Skeletal muscle satellite cell (primary cell): ENCODE measurements around the gene ADAMTS2.

Experiments
- H3K27me3 ChIP-seq: 2 replicates; pipeline ENCODE4 v1.7.0; 2013; ENCODE audit warnings: low read length; ENCODE audit not compliant: control insufficient read depth, insufficient read depth
- H3K36me3 ChIP-seq: 2 replicates; pipeline ENCODE4 v1.7.0; 2013; ENCODE audit warnings: mild to moderate bottlenecking, control low read depth, low read length; ENCODE audit not compliant: insufficient read depth
- H3K4me1 ChIP-seq: 2 replicates; pipeline ENCODE4 v1.7.0; 2013; ENCODE audit warnings: low read length; ENCODE audit not compliant: control insufficient read depth, insufficient read depth
- H3K4me2 ChIP-seq: 2 replicates; pipeline ENCODE4 v1.7.0; 2013; ENCODE audit warnings: mild to moderate bottlenecking, low read length
- H3K4me3 ChIP-seq: 2 replicates; pipeline ENCODE4 v1.7.0; 2013; ENCODE audit warnings: low read length
- H3K9ac ChIP-seq: 2 replicates; pipeline ENCODE4 v1.7.0; 2013; ENCODE audit warnings: mild to moderate bottlenecking, low read depth, low read length, moderate library complexity
- H3K9me3 ChIP-seq: replicated peaks from 2 replicates; pipeline ENCODE4 v1.7.0; 2013; ENCODE audit warnings: mild to moderate bottlenecking, control low read depth, low read length

ADAMTS2 gene

DNA sequence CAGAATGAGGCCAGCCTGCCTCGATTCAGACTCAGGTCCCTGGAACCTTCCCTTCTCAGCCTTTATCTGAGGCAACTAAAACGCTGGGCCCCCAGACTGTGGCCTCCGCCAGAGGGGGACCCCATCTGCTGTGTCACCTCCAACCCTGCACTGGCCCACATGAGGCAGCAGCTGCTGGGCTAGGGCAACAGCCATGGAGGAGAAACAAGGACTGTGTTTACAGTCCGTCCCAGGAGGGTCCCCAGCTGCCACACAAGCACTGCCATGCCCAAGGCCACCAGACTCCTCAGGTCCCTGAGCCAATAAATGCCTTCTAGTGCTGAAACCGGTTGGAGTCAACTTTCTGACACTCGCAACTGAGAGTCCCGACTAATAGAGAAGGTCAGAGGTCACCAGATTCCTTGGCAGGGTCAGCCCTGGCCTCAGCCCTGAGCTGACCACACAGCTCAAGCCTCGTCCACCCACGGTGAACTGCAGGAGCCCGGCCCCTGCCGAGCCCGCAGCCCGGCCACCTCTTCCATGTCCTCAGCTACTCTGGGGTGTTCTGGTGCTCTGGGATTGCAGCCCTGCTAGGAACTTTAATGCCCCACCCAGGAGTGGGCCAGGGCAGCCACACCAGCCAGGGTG is 208.1 kb downstream of the ADAMTS2 start:
- H3K36me3 ChIP-seq: peaks cover 18% of the 10 kb centered on the region
- no peak overlapping the region for H3K4me2 ChIP-seq

DNA sequence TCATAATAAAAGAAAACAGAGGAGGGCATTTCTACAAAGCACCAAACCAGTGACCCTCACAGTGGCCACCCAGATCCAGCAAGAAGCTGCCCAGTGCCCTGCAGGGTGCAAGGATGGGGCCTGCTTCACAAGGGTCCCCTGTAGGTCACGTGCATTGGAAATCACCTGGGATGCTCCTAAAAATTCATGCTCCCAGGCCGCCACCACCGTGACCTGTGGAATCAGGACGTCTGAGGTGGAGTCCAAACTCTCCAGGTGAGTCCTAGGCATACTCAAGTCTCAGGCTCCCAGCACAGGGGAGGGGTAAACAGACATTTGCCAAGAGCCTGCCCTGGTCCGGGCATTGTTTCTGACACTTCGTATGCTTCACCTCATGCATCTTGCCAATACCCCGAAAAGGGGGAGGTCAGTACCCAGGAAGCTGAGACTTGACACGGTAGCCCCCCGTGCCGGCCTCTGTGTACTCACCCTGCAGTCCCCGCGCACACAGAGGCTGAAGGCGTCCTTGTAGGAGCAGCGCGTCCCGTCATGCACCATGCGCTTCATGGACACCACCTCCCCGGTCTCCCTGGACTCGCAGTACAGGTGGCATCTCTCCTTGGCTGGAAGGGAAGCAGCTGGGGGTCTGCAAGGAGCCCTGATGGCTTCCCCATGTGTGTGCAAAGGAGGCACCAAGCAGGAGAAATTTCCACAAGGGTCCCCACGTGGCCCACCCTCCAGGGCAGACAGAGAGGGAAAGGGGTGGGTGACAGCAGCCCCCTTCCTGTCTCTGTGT is 209.6 kb downstream of the ADAMTS2 start:
- H3K4me2 ChIP-seq: no peak overlapping the region
- H3K4me3 ChIP-seq: no peak overlapping the region
- no peak overlapping the region for H3K9ac ChIP-seq
- H3K9me3 ChIP-seq: no peaks in the 10 kb centered on the region
- H3K4me1 ChIP-seq: no peaks in the 10 kb centered on the region
- no peaks in the 10 kb centered on the region for H3K27me3 ChIP-seq
- H3K36me3 ChIP-seq: peaks cover 29% of the 10 kb centered on the region

More for the DNA sequence above, 208.1 kb downstream of the ADAMTS2 start:
- no peaks in the 10 kb centered on the region for H3K4me1 ChIP-seq
- no peak overlapping the region for H3K9ac ChIP-seq
- H3K4me3 ChIP-seq: no peak overlapping the region
- H3K9me3 ChIP-seq: no peaks in the 10 kb centered on the region
- H3K27me3 ChIP-seq: no peaks in the 10 kb centered on the region

DNA sequence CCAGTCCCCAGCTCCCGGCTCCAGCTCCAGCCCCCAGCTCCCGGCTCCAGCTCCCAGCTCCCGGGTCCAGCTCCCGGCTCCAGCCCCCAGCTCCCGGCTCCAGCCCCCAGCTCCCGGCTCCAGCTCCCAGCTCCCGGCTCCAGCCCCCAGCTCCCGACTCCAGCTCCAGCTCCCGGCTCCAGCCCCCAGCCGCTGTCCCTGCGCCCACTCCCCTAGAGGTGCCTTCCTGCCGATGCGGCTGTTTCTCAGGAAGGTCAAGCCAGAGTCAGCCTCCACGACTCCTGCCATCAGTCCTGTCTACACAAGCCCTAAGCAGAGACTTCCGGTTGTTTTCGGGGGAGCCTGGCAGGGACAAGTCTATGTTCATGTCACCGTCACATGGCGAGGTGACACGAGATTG is 210.3 kb downstream of the ADAMTS2 start:
- no peak overlapping the region for H3K9ac ChIP-seq
- H3K4me3 ChIP-seq: no peak overlapping the region
- peaks cover 35% of the 10 kb centered on the region for H3K36me3 ChIP-seq
- H3K9me3 ChIP-seq: no peaks in the 10 kb centered on the region
- H3K4me1 ChIP-seq: no peaks in the 10 kb centered on the region
- no peak overlapping the region for H3K4me2 ChIP-seq
- H3K27me3 ChIP-seq: no peaks in the 10 kb centered on the region

DNA sequence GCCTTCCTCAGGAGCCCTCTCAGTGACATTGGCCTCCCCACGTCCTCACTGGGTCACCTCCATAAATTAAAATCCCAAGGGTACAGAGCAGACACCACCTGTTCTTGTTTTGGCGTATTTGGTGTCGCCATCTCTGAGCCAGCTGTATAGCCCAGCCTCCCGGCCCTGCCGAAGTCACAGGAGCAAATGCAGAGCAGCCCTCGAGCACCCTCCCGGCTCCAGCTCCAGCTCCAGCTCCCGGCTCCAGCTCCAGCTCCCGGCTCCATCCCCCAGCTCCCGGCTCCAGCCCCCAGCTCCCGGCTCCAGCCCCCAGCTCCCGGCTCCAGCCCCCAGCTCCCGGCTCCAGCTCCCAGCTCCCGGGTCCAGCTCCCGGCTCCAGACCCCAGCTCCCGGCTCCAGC is 210.8 kb downstream of the ADAMTS2 start:
- H3K36me3 ChIP-seq: peaks cover 40% of the 10 kb centered on the region
- H3K4me1 ChIP-seq: no peaks in the 10 kb centered on the region
- H3K4me3 ChIP-seq: no peak overlapping the region
- no peaks in the 10 kb centered on the region for H3K9me3 ChIP-seq
- H3K27me3 ChIP-seq: no peaks in the 10 kb centered on the region
- H3K9ac ChIP-seq: no peak overlapping the region
- H3K4me2 ChIP-seq: no peak overlapping the region

DNA sequence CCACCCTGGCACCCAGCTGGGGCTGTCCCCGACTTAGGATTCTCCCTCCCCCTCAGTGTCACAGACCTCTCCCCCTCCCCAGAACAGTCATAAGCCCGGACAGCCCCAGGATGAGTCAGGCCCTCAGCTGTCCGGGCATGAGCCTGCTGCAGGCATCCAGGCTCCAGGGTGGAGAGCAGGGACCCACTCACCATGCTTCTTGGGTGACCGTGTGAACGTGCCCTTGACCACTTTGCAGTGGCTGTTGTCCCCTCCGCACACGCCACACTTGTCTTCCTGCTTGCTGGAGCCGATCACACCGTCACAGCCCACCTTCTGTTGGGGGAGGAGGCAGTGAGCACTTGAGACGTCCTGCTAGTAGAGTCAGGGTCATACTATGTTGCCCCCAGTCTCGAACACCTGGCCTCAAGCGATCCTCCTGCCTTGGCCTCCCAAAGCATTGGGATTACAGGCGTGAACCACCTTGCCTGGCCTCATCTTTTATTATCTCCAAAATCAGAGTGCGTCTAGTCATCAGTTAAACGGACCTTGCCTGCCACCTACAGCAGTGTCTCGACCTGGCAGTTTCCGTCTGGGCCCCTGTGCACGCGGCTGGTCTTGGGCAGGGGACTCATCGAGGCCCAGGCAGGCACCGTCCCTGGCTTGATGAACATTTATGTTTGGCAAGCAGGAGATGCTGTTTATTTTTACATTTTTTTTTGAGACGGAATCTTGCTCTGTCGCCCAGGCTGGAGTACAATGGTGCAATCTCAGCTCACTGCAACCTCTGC is 212.5 kb downstream of the ADAMTS2 start:
- Histone ChIP-seq H3K27me3 (no peaks in the 10 kb centered on the region), H3K9me3 (no peaks in the 10 kb centered on the region), H3K4me3 (no peak overlapping the region), H3K4me2 (no peak overlapping the region), H3K9ac (no peak overlapping the region), H3K4me1 (no peaks in the 10 kb centered on the region), H3K36me3 (peaks cover 54% of the 10 kb centered on the region)

DNA sequence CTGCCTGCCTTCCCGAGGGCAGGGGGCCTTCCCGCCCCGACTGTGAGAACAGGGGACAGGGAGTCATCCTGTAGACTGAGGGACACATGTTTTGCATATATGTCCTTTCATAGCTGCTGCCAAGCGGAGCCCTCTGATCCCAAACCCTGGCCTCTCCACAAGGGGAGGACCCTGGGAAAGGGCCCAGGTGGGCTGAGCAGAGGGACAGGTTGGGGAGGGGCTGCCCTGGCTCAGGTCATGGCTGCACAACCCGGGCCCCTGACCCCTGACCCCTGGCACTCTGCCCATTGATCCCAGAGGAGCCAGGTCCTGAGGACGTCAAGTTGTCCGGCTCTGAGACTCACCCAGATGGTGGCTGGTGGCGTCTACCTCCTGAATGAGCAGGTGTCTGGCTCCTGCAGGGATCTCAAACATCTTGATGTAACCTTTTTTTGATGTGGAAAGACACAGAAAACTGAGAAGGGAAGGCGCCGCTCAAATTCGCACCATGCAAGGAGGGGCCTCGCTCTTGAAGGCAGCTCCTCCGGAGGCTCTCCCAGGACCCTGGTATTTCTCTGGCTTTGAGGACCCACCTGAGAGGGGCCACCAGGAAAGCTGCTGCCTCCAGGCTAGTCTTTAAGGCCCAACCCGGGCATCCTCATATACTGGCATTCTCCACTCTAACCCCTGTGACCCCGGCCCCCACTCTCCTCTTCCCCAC is 213.2 kb downstream of the ADAMTS2 start:
- peaks cover 57% of the 10 kb centered on the region for H3K36me3 ChIP-seq
- no peaks in the 10 kb centered on the region for H3K9me3 ChIP-seq
- H3K4me2 ChIP-seq: no peak overlapping the region
- H3K9ac ChIP-seq: no peak overlapping the region
- no peaks in the 10 kb centered on the region for H3K4me1 ChIP-seq
- no peaks in the 10 kb centered on the region for H3K27me3 ChIP-seq
- H3K4me3 ChIP-seq: no peak overlapping the region

DNA sequence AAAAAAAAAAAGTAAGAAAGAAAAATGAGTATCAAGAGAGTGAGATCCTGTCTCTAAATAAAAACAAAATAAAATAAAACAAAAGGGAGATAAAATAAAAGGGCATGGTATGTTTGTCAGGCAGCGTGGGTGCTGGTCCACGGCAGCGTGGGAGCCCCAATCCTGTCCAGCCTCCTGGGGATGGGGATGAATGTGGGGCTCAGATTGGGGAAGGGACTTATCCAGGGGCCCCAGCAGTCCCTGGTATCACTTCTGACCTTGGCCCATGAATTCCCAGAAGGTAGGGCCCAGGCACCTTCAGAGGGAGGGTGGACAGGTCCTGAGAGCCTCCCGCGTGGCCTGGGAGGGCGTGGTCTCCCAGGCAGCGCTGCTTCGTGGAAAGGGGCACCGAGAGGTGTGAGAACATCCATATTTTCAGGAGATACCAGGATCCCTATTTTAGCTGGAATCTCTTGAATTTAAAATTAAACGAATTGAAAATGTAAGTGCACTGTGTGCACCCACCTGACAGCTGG is 213.9 kb downstream of the ADAMTS2 start:
- no peaks in the 10 kb centered on the region for H3K27me3 ChIP-seq
- H3K36me3 ChIP-seq: peaks cover 61% of the 10 kb centered on the region
- no peaks in the 10 kb centered on the region for H3K4me1 ChIP-seq
- no peak overlapping the region for H3K9ac ChIP-seq
- H3K9me3 ChIP-seq: no peaks in the 10 kb centered on the region
- no peak overlapping the region for H3K4me3 ChIP-seq
- no peak overlapping the region for H3K4me2 ChIP-seq

DNA sequence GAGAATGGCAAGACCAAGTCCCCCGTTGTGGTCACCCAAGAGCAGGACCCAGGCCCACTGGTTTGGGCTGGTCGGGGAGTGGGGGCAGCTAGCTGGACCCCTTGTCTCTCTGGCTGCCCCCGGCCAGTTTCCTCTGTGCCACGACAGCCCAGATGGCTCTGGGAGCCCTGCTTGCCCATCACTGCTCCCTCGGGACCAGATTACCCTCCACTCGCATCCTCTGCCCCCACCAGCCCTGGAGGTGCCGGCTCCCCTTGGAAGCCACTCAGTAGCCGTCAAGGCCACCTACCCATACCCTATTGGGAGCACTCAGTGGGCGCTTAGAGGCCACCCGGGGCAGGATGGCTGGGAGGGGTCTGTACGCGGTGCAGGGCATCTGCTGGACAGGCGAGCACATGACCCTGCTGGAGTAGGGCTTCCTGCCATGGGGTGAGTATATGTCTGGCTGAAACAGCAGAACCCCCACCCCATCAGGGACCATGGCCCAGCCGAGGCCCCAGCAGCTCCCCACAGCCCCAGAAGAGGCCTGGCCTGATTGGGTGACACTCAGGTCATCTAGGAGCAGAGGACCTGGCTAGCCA is 215.1 kb downstream of the ADAMTS2 start:
- H3K9ac ChIP-seq: no peak overlapping the region
- no peaks in the 10 kb centered on the region for H3K9me3 ChIP-seq
- no peak overlapping the region for H3K4me2 ChIP-seq
- H3K4me1 ChIP-seq: no peaks in the 10 kb centered on the region
- H3K36me3 ChIP-seq: peaks cover 56% of the 10 kb centered on the region
- no peaks in the 10 kb centered on the region for H3K27me3 ChIP-seq
- H3K4me3 ChIP-seq: no peak overlapping the region

DNA sequence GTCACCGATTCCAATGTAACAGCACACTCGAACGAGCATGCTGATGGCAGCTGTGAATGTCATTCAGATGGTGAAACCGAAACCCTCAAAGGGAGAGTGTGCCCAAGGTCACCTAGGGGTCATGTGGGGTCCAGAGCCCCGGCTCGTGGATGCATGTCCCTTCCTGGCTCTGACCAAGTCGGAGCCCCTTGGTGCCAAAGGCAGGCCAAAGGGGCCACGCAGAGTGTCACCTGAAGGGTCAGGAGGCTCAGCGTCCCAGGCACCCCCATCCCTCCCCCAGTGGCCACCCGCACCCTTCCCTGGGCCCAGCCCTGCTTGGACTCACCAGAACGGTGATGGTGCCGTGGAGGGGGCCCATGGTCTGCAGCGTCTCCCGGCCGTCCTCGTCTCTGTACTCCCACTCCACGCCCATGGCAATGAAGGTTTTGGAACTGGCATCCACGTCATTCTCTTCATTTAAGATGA is 215.6 kb downstream of the ADAMTS2 start:
- Histone ChIP-seq H3K36me3 (peaks cover 57% of the 10 kb centered on the region), H3K9ac (no peak overlapping the region), H3K4me3 (no peak overlapping the region), H3K27me3 (no peaks in the 10 kb centered on the region), H3K9me3 (no peaks in the 10 kb centered on the region), H3K4me2 (no peak overlapping the region), H3K4me1 (no peaks in the 10 kb centered on the region)

DNA sequence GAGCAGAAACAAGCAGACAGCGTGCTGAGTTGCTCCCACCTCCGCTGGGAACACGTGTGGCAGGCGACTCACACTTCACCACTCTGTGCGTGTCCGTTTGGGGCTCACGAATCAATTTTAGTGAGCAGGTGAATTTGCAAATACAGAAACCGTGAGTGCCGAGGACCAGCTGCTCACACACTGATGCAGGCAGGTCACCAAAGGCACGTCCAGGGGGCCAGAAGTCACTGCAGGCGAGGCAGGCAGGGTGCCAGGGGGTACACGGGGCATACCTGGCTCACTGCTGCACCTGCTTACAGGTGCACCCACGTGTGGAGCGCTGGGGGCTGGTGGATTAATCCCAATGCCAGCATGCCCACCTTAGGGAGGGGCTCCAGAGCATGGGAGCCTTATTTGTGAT is 216.3 kb downstream of the ADAMTS2 start:
- peaks cover 62% of the 10 kb centered on the region for H3K36me3 ChIP-seq
- no peaks in the 10 kb centered on the region for H3K9me3 ChIP-seq
- H3K4me3 ChIP-seq: no peak overlapping the region

DNA sequence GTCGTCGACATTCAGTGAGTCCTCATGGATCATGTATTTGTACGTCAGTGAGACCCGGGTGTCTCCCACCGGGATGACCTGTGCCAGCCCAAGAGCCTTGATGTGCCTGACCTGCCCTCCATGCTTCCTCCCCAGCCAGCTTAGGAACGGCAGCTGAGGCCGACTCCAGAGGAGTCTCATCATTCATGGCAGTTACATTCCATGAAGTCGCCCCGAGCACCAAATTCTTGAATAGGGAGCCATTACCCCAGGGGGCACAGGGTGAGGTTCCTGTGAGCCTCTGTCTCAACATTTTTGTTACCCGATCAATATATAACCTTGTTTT is 217.3 kb downstream of the ADAMTS2 start:
- H3K36me3 ChIP-seq: peaks cover 66% of the 10 kb centered on the region
- H3K4me2 ChIP-seq: no peak overlapping the region
- no peak overlapping the region for H3K9ac ChIP-seq
- H3K9me3 ChIP-seq: no peaks in the 10 kb centered on the region
- no peak overlapping the region for H3K4me3 ChIP-seq
- no peaks in the 10 kb centered on the region for H3K27me3 ChIP-seq
- H3K4me1 ChIP-seq: no peaks in the 10 kb centered on the region

More for the DNA sequence above, 216.3 kb downstream of the ADAMTS2 start:
- H3K27me3 ChIP-seq: no peaks in the 10 kb centered on the region
- no peaks in the 10 kb centered on the region for H3K4me1 ChIP-seq
- no peak overlapping the region for H3K4me2 ChIP-seq
- no peak overlapping the region for H3K9ac ChIP-seq
